Neural progenitor cell (in vitro differentiated cells): Measurements from ENCODE around the gene EZH1. TPM values are rescaled to one million over a fixed set of nuclear protein-coding genes. Genes with fewer than 3 reads are reported as not detected.

ENCODE experiments used
- DNase-seq: peaks from one replicate; pipeline ENCODE4 v3.0.0-alpha.2; 2016; ENCODE audit warnings: low spot score
- H2AFZ ChIP-seq: fragments of 200-600 bp; sonication (generic); replicated peaks from 2 replicates; pipeline ENCODE4 v1.6.1; 2016; ENCODE audit warnings: antibody characterized with exemption
- H3F3A ChIP-seq: fragments of 200-600 bp; sonication (generic); 2 replicates; pipeline ENCODE4 v1.6.1; 2016; ENCODE audit warnings: antibody characterized with exemption, low read depth
- H3K27ac ChIP-seq: fragments of 200-600 bp; sonication (generic); 2 replicates; pipeline ENCODE4 v1.5.1; 2016; ENCODE audit warnings: mild to moderate bottlenecking
- H3K27me3 ChIP-seq: fragments of 200-600 bp; sonication (generic); 2 replicates; pipeline ENCODE4 v1.6.1; 2016; ENCODE audit warnings: mild to moderate bottlenecking, moderate library complexity
- H3K36me3 ChIP-seq: fragments of 200-600 bp; sonication (generic); 2 replicates; pipeline ENCODE4 v1.5.1; 2016
- H3K4me1 ChIP-seq: fragments of 200-600 bp; sonication (generic); 2 replicates; pipeline ENCODE4 v1.6.1; 2016; ENCODE audit warnings: mixed run types
- H3K4me2 ChIP-seq: fragments of 200-600 bp; sonication (generic); 2 replicates; pipeline ENCODE4 v1.6.1; 2016
- H3K4me3 ChIP-seq: fragments of 200-600 bp; sonication (generic); 2 replicates; pipeline ENCODE4 v1.5.1; 2016
- H3K79me2 ChIP-seq: fragments of 200-600 bp; sonication (generic); 2 replicates; pipeline ENCODE4 v1.6.1; 2016; ENCODE audit warnings: low read depth
- H3K9ac ChIP-seq: fragments of 200-600 bp; sonication (generic); 2 replicates; pipeline ENCODE4 v1.6.1; 2016
- H3K9me3 ChIP-seq: fragments of 200-600 bp; sonication (generic); 2 replicates; pipeline ENCODE4 v1.5.1; 2016; ENCODE audit warnings: low read depth
- H4K20me1 ChIP-seq: fragments of 200-600 bp; sonication (generic); 2 replicates; pipeline ENCODE4 v1.6.1; 2016; ENCODE audit warnings: low read depth
- H3K27ac Mint-ChIP-seq: 3 replicates; pipeline ENCODE4 v1.8.0; 2021; ENCODE audit warnings: mixed read lengths
- H3K27me3 Mint-ChIP-seq: 2 replicates; pipeline ENCODE4 v1.8.0; 2022; ENCODE audit warnings: low read depth, mild to moderate bottlenecking, inconsistent platforms, moderate library complexity, mixed read lengths; ENCODE audit not compliant: insufficient read depth
- H3K36me3 Mint-ChIP-seq: 3 replicates; pipeline ENCODE4 v1.8.0; 2021; ENCODE audit warnings: mixed read lengths
- H3K4me1 Mint-ChIP-seq: 3 replicates; pipeline ENCODE4 v1.8.0; 2021; ENCODE audit warnings: mixed read lengths
- H3K4me3 Mint-ChIP-seq: 3 replicates; pipeline ENCODE4 v1.8.0; 2021; ENCODE audit warnings: mild to moderate bottlenecking, moderate library complexity, mixed read lengths
- H3K9me3 Mint-ChIP-seq: 3 replicates; pipeline ENCODE4 v1.8.0; 2020; ENCODE audit warnings: mixed read lengths
- CTCF ChIP-seq: fragments of 200-600 bp; sonication (generic); IDR thresholded peaks from 2 replicates; pipeline ENCODE4 v1.5.1; 2017; ENCODE audit warnings: antibody characterized with exemption, mild to moderate bottlenecking
- EZH2 ChIP-seq: fragments of 200-600 bp; sonication (generic); IDR thresholded peaks from 2 replicates; pipeline ENCODE4 v1.6.1; 2017; ENCODE audit warnings: antibody characterized with exemption, mild to moderate bottlenecking, moderate library complexity
- EZH2phosphoT487 ChIP-seq: fragments of 200-600 bp; sonication (generic); IDR thresholded peaks from 2 replicates; pipeline ENCODE4 v1.6.1; 2017; ENCODE audit warnings: antibody characterized with exemption
- total RNA-seq: library from RNA; depleted of rRNA; stranded (reverse); fragments of >200 nt; gene quantifications from 2 replicates; pipeline ENCODE4 v1.2.3, GENCODE V29; 2015; ENCODE audit warnings: low replicate concordance

The EZH1 gene
- total RNA-seq, 1 donor from 2014 or later: 48.5 TPM

- Mint-ChIP-seq H3K36me3 (peaks cover 1% of the 10 kb centered on the region), H3K4me1 (peaks cover 12% of the 10 kb centered on the region), H3K9me3 (no peaks in the 10 kb centered on the region), H3K27me3 (peaks cover 22% of the 10 kb centered on the region), H3K4me3 (no peak overlapping the region), H3K27ac (no peak overlapping the region)
- Histone ChIP-seq H3F3A (peaks cover 22% of the 10 kb centered on the region), H2AFZ (no peak overlapping the region), H3K4me3 (no peak overlapping the region), H3K27ac (no peak overlapping the region), H3K9me3 (no peaks in the 10 kb centered on the region), H3K27me3 (peaks cover 46% of the 10 kb centered on the region), H3K4me2 (no peak overlapping the region), H3K36me3 (no peaks in the 10 kb centered on the region), H3K4me1 (no peaks in the 10 kb centered on the region), H3K9ac (no peak overlapping the region), H4K20me1 (peaks cover 18% of the 10 kb centered on the region), H3K79me2 (no peaks in the 10 kb centered on the region)
- TF ChIP-seq CTCF (no peak), EZH2phosphoT487 (no peak), EZH2 (no peak)
- DNase-seq: no peak
Observed at GRCh38 chr17:42783062-42783790, 38.4 kb upstream of the EZH1 start.

GRCh38 chr17:42782166-42783061 is 37.6 kb upstream of the EZH1 start:
- Histone ChIP-seq H3K9me3 (no peaks in the 10 kb centered on the region), H3K27me3 (peaks cover 46% of the 10 kb centered on the region), H3K9ac (no peak overlapping the region), H2AFZ (no peak overlapping the region), H3K27ac (no peak overlapping the region), H3F3A (peaks cover 22% of the 10 kb centered on the region), H3K4me1 (no peaks in the 10 kb centered on the region), H3K79me2 (no peaks in the 10 kb centered on the region), H3K4me2 (no peak overlapping the region), H3K36me3 (no peaks in the 10 kb centered on the region), H4K20me1 (peaks cover 18% of the 10 kb centered on the region), H3K4me3 (no peak overlapping the region)
- no peak for DNase-seq
- no peak for TF ChIP-seq EZH2
- TF ChIP-seq CTCF: no peak
- no peak for TF ChIP-seq EZH2phosphoT487
- H3K4me3 Mint-ChIP-seq: no peak overlapping the region
- H3K9me3 Mint-ChIP-seq: no peaks in the 10 kb centered on the region
- H3K36me3 Mint-ChIP-seq: peaks cover 7% of the 10 kb centered on the region
- H3K4me1 Mint-ChIP-seq: peaks cover 12% of the 10 kb centered on the region
- no peak overlapping the region for H3K27ac Mint-ChIP-seq
- H3K27me3 Mint-ChIP-seq: peaks cover 22% of the 10 kb centered on the region

- no peak overlapping the region for H3K9ac ChIP-seq
- H3K4me2 ChIP-seq: no peak overlapping the region
- Mint-ChIP-seq H3K27me3 (peaks cover 22% of the 10 kb centered on the region), H3K4me3 (peak overlapping the region; percentile 80), H3K36me3 (peaks cover 7% of the 10 kb centered on the region), H3K27ac (no peak overlapping the region), H3K4me1 (peaks cover 12% of the 10 kb centered on the region), H3K9me3 (no peaks in the 10 kb centered on the region)
- DNase-seq: no peak
- no peaks in the 10 kb centered on the region for H3K36me3 ChIP-seq
- H4K20me1 ChIP-seq: peaks cover 18% of the 10 kb centered on the region
- no peaks in the 10 kb centered on the region for H3K9me3 ChIP-seq
- no peak overlapping the region for H3K27ac ChIP-seq
- no peak for TF ChIP-seq EZH2
- no peak for TF ChIP-seq EZH2phosphoT487
- TF ChIP-seq CTCF: no peak
- H3K4me1 ChIP-seq: no peaks in the 10 kb centered on the region
- H3F3A ChIP-seq: peaks cover 22% of the 10 kb centered on the region
- no peak overlapping the region for H3K4me3 ChIP-seq
- no peaks in the 10 kb centered on the region for H3K79me2 ChIP-seq
- peaks cover 46% of the 10 kb centered on the region for H3K27me3 ChIP-seq
- no peak overlapping the region for H2AFZ ChIP-seq
Observed at GRCh38 chr17:42781639-42782165, 36.9 kb upstream of the EZH1 start.
